HG02970 (cell line): ENCODE results near the gene FRRS1L.

Experiments
- ATAC-seq: cut with Tn5 transposase; IDR thresholded peaks from one replicate; pipeline ENCODE4 v1.9.1; 2021; ENCODE audit warnings: mild to moderate bottlenecking, moderate library complexity, moderate number of reproducible peaks; ENCODE audit not compliant: unreplicated experiment, low FRiP score

Gene FRRS1L

DNA sequence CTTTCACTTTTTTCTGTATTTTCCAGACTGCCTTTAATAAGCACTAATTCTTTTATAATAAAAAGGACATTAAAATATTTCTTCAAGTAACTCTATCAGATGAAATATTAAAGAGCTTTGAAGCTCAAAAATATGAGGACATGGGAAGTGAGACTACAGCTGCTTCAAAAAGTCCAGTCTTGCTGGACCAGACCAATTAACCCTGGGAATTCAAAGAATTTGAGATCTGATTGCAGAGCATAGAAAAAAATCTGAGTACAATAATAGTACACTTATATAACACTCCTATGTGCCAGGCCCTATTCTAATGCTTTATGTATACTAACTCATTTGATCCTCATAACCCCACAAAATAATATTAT, 57.1 kb downstream of the FRRS1L start:
- no peak for ATAC-seq

GRCh38 chr9:109108318-109108717, 58.7 kb downstream of the FRRS1L start:
- no peak for ATAC-seq

DNA sequence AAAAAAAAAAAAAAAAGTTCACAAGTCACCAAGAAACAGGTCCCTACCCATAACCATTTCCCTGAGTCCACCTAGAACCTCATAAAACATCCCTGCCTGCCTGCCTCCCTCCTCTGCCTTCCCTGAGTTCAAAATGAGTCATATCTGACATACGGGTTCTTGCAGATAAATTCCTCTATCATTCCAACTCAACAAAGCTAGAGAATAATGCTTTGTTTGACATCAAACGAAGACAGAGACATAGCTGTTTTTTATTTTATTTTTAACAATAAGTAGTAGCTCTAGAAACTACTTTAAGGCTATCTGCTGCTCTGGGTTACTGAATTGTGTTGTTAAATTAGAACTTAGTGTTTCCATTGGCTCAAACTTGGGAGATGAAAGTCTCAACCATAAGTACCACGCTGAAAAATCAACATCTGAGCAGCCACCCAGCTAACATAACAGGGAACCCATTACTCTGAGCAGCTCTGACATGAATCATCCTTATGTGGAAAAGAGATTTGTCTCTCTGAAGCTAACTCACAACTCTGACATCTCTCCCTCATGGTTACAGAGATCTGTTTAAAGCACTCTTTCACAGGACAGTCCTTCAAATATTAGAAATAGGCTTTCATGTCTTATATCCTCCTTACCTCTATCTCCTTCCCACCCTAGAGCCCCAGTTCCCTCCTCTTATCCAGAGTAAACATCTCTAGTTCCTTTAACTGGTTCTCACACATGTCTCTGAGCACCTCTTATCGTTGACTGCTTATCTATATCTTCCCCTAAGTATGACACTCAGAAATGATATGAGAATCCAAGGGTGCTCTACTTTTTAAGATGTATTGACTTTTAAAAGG, 59.4 kb downstream of the FRRS1L start:
- no peak for ATAC-seq

DNA sequence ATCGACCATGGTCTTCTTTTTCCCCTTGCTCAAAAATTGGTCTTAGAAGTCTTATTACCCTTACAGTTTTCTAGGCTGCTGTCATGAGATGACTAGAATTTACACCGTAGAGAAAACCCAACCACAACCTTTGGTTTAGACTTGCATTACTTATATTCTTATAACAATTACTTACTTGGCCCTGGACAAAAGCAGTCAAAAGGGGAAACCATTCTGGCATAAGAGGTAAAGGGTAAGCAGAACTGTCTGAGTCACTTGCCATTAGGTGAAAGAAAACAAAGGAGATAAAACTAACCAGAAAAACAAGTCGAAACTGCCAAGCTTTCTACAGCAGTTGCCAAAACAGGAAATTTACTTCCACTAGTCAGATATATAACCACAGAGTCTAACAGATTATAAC, 65.2 kb downstream of the FRRS1L start:
- ATAC-seq, result peak; percentile 70

GRCh38 chr9:109101202-109101595, 65.8 kb downstream of the FRRS1L start:
- ATAC-seq, result no peak

- no peak for ATAC-seq
Observed at GRCh38 chr9:109100543-109101201, 66.4 kb downstream of the FRRS1L start.

DNA sequence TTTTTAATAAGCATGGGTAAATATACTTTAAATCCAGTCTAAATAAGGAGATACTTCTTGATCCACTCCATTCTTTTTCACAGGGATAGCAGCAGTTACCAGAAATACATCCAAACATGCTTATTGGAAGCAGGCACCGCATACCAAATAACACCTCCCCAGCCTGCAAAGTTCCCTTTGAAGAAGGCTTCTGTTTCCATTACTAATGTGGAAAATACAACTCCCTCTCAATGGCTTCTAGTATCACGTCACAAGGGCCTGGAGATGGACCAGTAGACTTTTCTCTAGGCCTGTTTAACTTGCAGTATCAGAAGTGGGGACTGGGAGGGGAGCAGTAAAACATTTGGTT, 68.1 kb downstream of the FRRS1L start:
- ATAC-seq, result no peak

DNA sequence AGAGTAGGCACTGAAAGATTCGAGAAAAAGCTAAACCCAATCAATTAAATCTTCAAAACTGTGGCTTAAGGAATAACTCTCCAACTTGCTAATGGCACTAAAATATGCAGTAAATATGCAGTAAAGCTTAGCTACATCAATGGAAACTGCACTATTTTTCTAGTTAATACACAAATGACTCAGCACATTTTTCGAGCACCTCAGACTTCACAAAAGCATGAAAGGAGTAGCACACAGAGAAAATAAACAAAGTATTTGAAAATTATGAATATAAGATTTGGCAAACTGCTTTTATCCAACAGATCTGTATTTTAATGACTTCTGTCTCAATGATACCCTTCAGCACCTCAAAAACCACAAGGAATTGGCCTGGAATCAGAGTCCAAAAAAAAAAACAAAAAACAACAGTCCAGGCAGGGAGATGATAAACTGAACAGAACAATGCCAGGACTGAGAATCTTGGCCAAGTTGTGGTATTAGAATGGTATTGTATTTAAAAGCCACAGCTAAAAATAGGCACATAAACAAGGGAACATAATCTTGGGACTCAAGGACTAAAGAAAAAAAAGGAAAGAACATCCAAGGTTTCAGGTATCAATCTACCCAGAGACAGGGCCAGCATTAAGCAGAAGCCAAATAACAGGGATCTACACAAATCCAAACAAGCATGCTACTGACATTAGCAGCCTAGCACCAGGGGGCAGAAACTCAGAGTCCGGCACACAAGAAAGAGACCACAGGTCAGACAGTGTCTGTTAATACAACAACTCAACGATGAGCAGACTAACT, 68.7 kb downstream of the FRRS1L start:
- no peak for ATAC-seq

GRCh38 chr9:109097146-109097545, 69.9 kb downstream of the FRRS1L start:
- ATAC-seq, result no peak

- ATAC-seq, result no peak
Observed at GRCh38 chr9:109095321-109095720, 71.7 kb downstream of the FRRS1L start.

DNA sequence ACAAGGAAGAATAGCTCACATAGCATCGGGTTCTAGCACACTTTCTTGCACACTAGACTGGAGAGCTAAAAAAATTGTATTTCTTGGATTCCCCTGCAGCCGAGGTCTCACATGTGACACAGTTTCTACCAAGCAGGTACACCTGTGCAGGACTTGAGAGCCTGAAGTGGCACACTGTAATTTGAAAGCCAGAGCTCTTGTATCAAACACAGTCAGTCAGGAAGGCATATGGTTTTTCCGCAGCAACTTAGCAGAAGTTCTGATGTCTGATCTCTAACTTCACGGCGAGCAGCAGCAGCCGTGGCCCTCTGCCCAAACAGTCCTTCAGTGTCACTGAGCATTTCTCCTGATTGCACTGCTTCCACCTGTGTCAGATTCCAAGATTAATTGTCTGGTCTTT, 72.8 kb downstream of the FRRS1L start:
- ATAC-seq, result no peak

DNA sequence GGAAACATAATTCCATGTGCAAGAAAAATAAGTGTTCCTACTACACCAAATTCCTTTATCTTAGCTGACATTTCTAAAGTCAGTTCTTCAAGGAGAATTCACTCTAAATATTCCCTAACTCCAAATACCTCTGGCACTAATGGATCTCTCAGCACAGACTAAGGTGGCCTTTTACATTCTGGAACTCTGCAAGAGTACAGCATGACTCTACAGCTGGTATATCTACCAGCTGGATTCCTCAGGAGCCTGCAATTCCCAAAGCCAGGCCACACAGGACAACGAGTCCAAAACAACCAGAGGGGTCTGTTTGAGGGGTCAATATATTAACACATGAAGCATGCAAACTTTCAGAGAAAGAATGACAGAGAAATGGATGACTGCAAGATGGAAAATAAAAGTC, 74.5 kb downstream of the FRRS1L start:
- ATAC-seq, result no peak

GRCh38 chr9:109092051-109092580, 74.9 kb downstream of the FRRS1L start:
- no peak for ATAC-seq

- no peak for ATAC-seq
Observed at GRCh38 chr9:109088221-109088620, 78.8 kb downstream of the FRRS1L start.

DNA sequence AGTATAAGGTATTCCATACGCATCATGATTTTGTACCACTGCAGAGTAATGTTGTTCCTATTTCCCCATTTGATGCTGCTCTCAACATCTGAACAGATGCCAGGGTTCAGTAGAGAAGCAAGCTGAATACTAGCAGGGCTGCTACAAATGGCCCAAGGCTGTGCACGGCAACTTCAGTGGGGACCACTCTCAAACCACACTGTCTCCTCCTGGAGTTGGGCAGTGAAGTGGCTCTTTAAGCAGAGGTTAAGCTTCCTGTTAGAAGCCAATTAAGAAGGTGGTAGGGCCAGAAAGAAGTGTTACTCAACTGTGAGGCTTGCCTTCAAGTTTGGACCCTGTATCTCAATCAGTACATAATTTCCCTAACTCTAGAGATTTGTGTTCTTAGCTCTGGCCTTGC, 79.3 kb downstream of the FRRS1L start:
- ATAC-seq, result no peak

DNA sequence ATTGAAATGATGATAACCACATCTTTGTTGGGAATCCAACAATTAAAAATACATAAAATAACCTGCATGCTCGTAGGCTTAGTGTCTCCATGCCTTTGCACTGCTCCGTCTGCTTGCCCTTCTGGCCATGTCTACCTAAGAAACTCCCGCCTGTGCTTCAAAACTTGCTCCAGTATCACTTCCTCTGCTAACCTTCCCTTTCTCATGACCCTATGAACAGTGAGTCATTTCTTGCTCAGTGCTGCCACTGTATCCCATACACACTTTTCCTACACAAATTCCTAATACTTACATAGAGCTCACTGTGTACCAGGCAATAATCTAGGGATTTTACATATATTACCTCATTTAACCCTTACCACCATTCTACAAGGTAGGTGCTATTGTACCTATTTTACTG, 80.8 kb downstream of the FRRS1L start:
- no peak for ATAC-seq

DNA sequence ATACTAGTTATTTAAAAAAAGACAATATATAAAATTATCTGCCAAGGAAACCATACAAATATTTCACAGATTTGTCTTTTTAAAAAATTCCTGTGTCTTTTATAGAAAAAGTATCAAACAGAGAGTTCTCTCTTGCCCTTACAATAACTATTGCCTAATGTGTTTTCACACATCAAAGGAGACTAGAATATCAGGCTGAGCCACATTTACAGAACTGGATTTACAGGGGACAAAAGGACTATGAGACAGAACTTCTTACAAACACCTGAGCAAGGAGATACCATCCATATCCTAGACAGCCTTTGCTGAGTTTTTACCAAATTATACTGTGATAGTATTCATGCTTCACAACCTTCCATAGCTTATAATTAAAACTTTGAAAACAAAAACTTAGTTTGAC, 81.5 kb downstream of the FRRS1L start:
- no peak for ATAC-seq

- no peak for ATAC-seq
Observed at GRCh38 chr9:109083813-109084405, 83.1 kb downstream of the FRRS1L start.

- ATAC-seq, result no peak
Observed at GRCh38 chr9:109083141-109083540, 83.9 kb downstream of the FRRS1L start.

GRCh38 chr9:109082091-109082620, 84.9 kb downstream of the FRRS1L start:
- no peak for ATAC-seq
